CD4-positive, alpha-beta memory T cell (primary cell): ENCODE results near the gene DNM3. TPM values are rescaled to one million over a fixed set of nuclear protein-coding genes. Genes with fewer than 3 reads are reported as not detected.

Source experiments
- microRNA-seq: library from miRNA; unstranded; fragments of <30 nt; microRNA quantifications from one replicate; pipeline ENCODE4 v1.2.0, GENCODE V29; 2021; ENCODE audit warnings: borderline replicate concordance, borderline number of aligned reads, borderline microRNAs expressed, mixed read lengths
- polyA plus RNA-seq, 2 donors: library from polyadenylated mRNA; unstranded; fragments of 300-500 nt; fragmentation: Illumina TruSeq; gene quantifications; one replicate each; pipeline ENCODE4 v1.2.3, GENCODE V29; 2021
- total RNA-seq, 2 experiments: library from RNA; stranded (reverse); gene quantifications; one replicate each; pipeline ENCODE4 v1.2.3, GENCODE V29; 2021

The DNM3 gene
- total and polyA plus RNA-seq, 4 experiments from 2014 or later, result 0.37 to 2.7 (median 1.4) TPM

Small RNA genes within 50 kb of the gene (microRNA-seq; reads per million reads assigned to microRNA genes)
- not detected for gene MIR199A2
- gene MIR3120, result not detected

Other genes starting within 250 kb of the DNM3 start
- gene MYOCOS, start 219.3 kb upstream of the DNM3 start, total RNA-seq, result under 1 TPM; 0.20 to 0.22 TPM
- gene MYOCOS, start 219.3 kb upstream of the DNM3 start, polyA plus RNA-seq, result not detected
- not detected for gene MYOC, start 188.8 kb upstream of the DNM3 start, total RNA-seq
- not detected for gene MYOC, start 188.8 kb upstream of the DNM3 start, polyA plus RNA-seq
- 10 to 100 TPM; 29.4 to 32.0 TPM for gene VAMP4, start 99.4 kb upstream of the DNM3 start, total RNA-seq
- 10 to 100 TPM; 25.0 to 32.6 TPM for gene VAMP4, start 99.4 kb upstream of the DNM3 start, polyA plus RNA-seq
- 10 to 100 TPM; 33.3 to 36.7 TPM for gene METTL13, start 59.8 kb upstream of the DNM3 start, total RNA-seq
- gene METTL13, start 59.8 kb upstream of the DNM3 start, polyA plus RNA-seq, result 10 to 100 TPM; 27.7 to 34.8 TPM